K562 (cell line): ENCODE data around the gene PPIL6. TPM values are rescaled to one million over a fixed set of nuclear protein-coding genes. Genes with fewer than 3 reads are reported as not detected.
A peak's percentile ranks its signal among the peaks of the same experiment; 100 is the strongest.

Experiments
- ATF4 ChIP-seq: fragments of 450-650 bp; formaldehyde crosslinking; IDR thresholded peaks from 2 replicates; pipeline ENCODE4 v1.4.0; 2022; ENCODE audit warnings: mild to moderate bottlenecking, moderate library complexity
- CBX3 ChIP-seq, 2 experiments: IDR thresholded peaks; 1 replicate in 1 of 2; 2 replicates in 1 of 2; pipeline ENCODE4 v1.6.1; 2012; ENCODE audit warnings: inconsistent platforms in 2 of 2, low read length in 2 of 2, borderline replicate concordance in 1 of 2, control low read depth in 1 of 2
- FOXA1 ChIP-seq: fragments of 450-650 bp; IDR thresholded peaks from 2 replicates; pipeline ENCODE4 v1.6.1; 2016; ENCODE audit warnings: mild to moderate bottlenecking, borderline replicate concordance
- GABPB1 ChIP-seq: sonication (generic); formaldehyde crosslinking; IDR thresholded peaks from 2 replicates; pipeline ENCODE4 v1.8.0; 2022; ENCODE audit warnings: mild to moderate bottlenecking, missing genetic modification reagents
- JUNB ChIP-seq: fragments of 450-650 bp; formaldehyde crosslinking; conservative IDR thresholded peaks from 2 replicates; pipeline ENCODE4 v1.4.0; 2020; ENCODE audit warnings: mild to moderate bottlenecking
- MAFG ChIP-seq: fragments of 450-650 bp; conservative IDR thresholded peaks from 2 replicates; pipeline ENCODE4 v1.6.1; 2016; ENCODE audit warnings: missing genetic modification characterization, missing compliant biosample characterization
- MAFK ChIP-seq: IDR thresholded peaks from 2 replicates; pipeline ENCODE4 v1.6.1; 2011; ENCODE audit warnings: low read length, improper control_type of control experiment
- MAX ChIP-seq: sonication (generic); formaldehyde crosslinking; IDR thresholded peaks from 2 replicates; pipeline ENCODE4 v1.9.0; 2022; ENCODE audit warnings: mild to moderate bottlenecking, missing genetic modification reagents
- MTA2 ChIP-seq: fragments of 450-650 bp; IDR thresholded peaks from 2 replicates; pipeline ENCODE4 v1.6.1; 2016; ENCODE audit warnings: low read depth
- NR2C2 ChIP-seq, 2 experiments: fragments of 200-800 bp in 1 of 2; sonication (Bioruptor generic) in 1 of 2; sonication (generic) in 1 of 2; formaldehyde crosslinking in 1 of 2; IDR thresholded peaks; 2 replicates each; pipeline versions ENCODE4 v1.6.1 to v1.8.0; 2016 to 2022; ENCODE audit warnings: mild to moderate bottlenecking in 1 of 2, missing compliant biosample characterization in 1 of 2, missing genetic modification characterization in 1 of 2, missing genetic modification reagents in 1 of 2
- PHB ChIP-seq: fragments of 250-450 bp; sonication (Bioruptor Pico); IDR thresholded peaks from 2 replicates; pipeline ENCODE4 v1.5.0; 2021
- POLR2A ChIP-seq: fragments of 450-650 bp; conservative IDR thresholded peaks from 2 replicates; pipeline ENCODE4 v1.6.1; 2016
- RHOXF2B ChIP-seq: fragments of 250-450 bp; sonication (Bioruptor Pico); conservative IDR thresholded peaks from 2 replicates; pipeline ENCODE4 v1.5.1; 2021
- SAP30 ChIP-seq: fragments of 200-600 bp; sonication (generic); IDR thresholded peaks from 2 replicates; pipeline ENCODE4 v1.6.1; 2012; ENCODE audit warnings: borderline replicate concordance, low read depth, mild to moderate bottlenecking, moderate library complexity, low read length, control low read depth, inconsistent platforms; ENCODE audit not compliant: insufficient read depth, poor library complexity, severe bottlenecking
- SMC3 ChIP-seq: conservative IDR thresholded peaks from 2 replicates; pipeline ENCODE4 v1.6.1; 2011; ENCODE audit warnings: low read depth, low read length, improper control_type of control experiment; ENCODE audit not compliant: insufficient read depth
- SUPT5H ChIP-seq: fragments of 450-650 bp; IDR thresholded peaks from 2 replicates; pipeline ENCODE4 v1.6.1; 2016
- TCF7L2 ChIP-seq: fragments of 150-350 bp; IDR thresholded peaks from 2 replicates; pipeline ENCODE4 v1.6.1; 2016; ENCODE audit warnings: low read depth, mild to moderate bottlenecking, low read length, moderate library complexity
- ZBTB11 ChIP-seq, 3 experiments: fragments of 200-800 bp in 1 of 3; fragments of 250-450 bp in 1 of 3; fragments of 450-650 bp in 1 of 3; sonication (Bioruptor Pico) in 1 of 3; sonication (Bioruptor generic) in 1 of 3; formaldehyde crosslinking in 1 of 3; IDR thresholded peaks; 2 replicates each; pipeline versions ENCODE4 v1.6.1 to v1.8.0; 2016 to 2022; ENCODE audit warnings: mild to moderate bottlenecking in 2 of 3, missing genetic modification characterization in 2 of 3, missing compliant biosample characterization in 1 of 3, moderate library complexity in 1 of 3
- ZFX ChIP-seq: sonication (generic); formaldehyde crosslinking; IDR thresholded peaks from 2 replicates; pipeline ENCODE4 v1.8.0; 2022; ENCODE audit warnings: mild to moderate bottlenecking, missing genetic modification reagents, moderate library complexity
- ZNF124 ChIP-seq: sonication (generic); formaldehyde crosslinking; IDR thresholded peaks from 2 replicates; pipeline ENCODE4 v1.8.1; 2022; ENCODE audit warnings: missing genetic modification reagents
- ZNF175 ChIP-seq: fragments of 200-800 bp; sonication (Bioruptor generic); IDR thresholded peaks from 2 replicates; pipeline ENCODE4 v1.6.1; 2016; ENCODE audit warnings: low read depth, mild to moderate bottlenecking, missing genetic modification characterization, missing compliant biosample characterization
- ZNF507 ChIP-seq: conservative IDR thresholded peaks from 2 replicates; pipeline ENCODE4 v1.6.1; 2017; ENCODE audit warnings: missing genetic modification characterization, missing compliant biosample characterization
- ZNF586 ChIP-seq: fragments of 450-650 bp; formaldehyde crosslinking; conservative IDR thresholded peaks from 2 replicates; pipeline ENCODE4 v1.4.0; 2020; ENCODE audit warnings: mild to moderate bottlenecking, moderate library complexity
- ZNF644 ChIP-seq: fragments of 200-800 bp; sonication (Bioruptor generic); IDR thresholded peaks from 2 replicates; pipeline ENCODE4 v1.6.1; 2016; ENCODE audit warnings: low read depth, missing genetic modification characterization, missing compliant biosample characterization
- polyA plus RNA-seq, 8 experiments: library from polyadenylated mRNA; depleted of rRNA in 4 of 8; stranded (reverse) in 5 of 8; unstranded in 3 of 8; fragments of >200 nt; fragmentation: Nextera tagmentation in 2 of 8; fragmentation: Illumina TruSeq in 1 of 8; extraction: Ambion mirVana in 2 of 8; extraction: Trizol in 1 of 8; gene quantifications; 2 replicates each; pipeline versions ENCODE4 v1.2.1 to v1.2.3, GENCODE V29; 2011 to 2014; ENCODE audit warnings: inconsistent platforms in 1 of 8, missing spikeins in 1 of 8
- total RNA-seq, 7 experiments: library from RNA; depleted of rRNA in 6 of 7; stranded (reverse); fragments of >200 nt in 6 of 7; fragmentation: Illumina TruSeq in 2 of 7; extraction: Trizol in 2 of 7; gene quantifications; 2 replicates each; pipeline versions ENCODE4 v1.2.1 to v1.2.3, GENCODE V29; 2011 to 2021; ENCODE audit warnings: low replicate concordance in 1 of 7

PPIL6 gene
- total and polyA plus RNA-seq, 9 of the 15 experiments (the other 6 are each of a cell fraction or from before 2014, with no cell fraction given): 0.03 to 0.98 (median 0.41) TPM; not detected in 1

GRCh38 chr6:109440331-109441068, at the start of gene PPIL6, which contains the start of gene SMPD2 (continued):
- TF ChIP-seq CBX3 (IDR thresholded peaks at IDR 0.05; ENCODE audit: borderline replicate concordance in 1 of 2, low read length in 2 of 2) (peak in 1 of 2 experiments; percentile 25; a peak in 1 of 3 replicates), SMC3 (no peak), FOXA1 (no peak), ATF4 (CRISPR knock-in tag) (peak; percentile 78), ZNF507 (no peak), SUPT5H (peak; percentile 57), ZNF586 (no peak), ZFX (CRISPR knock-in tag) (peak; percentile 96), MAFK (no peak), TCF7L2 (no peak), ZNF175 (CRISPR knock-in tag) (peak; percentile 81; the same call in 1 of the 2 replicates), SAP30 (peak; percentile 87), GABPB1 (0 out of 2 replicates have a peak, but pooled peaks have one; percentile 13), JUNB (CRISPR knock-in tag) (no peak), NR2C2 (CRISPR knock-in tag; IDR thresholded peaks at IDR 0.05) (0 out of 2 replicates have a peak, but pooled peaks have one; percentile 34), NR2C2 (tag; IDR thresholded peaks at IDR 0.05) (peak; percentile 96), ZNF124 (CRISPR knock-in tag) (0 out of 2 replicates have a peak, but pooled peaks have one; percentile 16), RHOXF2B (CRISPR knock-in tag) (0 out of 2 replicates have a peak, but pooled peaks have one; percentile 43), PHB (CRISPR knock-in tag) (no peak), MTA2 (no peak), ZBTB11 (CRISPR knock-in tag; IDR thresholded peaks at IDR 0.05) (peak in 1 of 3 experiments; percentile 65; a peak in 1 of 6 replicates), POLR2A (peak; percentile 75), MAX (CRISPR knock-in tag) (peak; percentile 90), ZNF644 (tag) (peak; percentile 47; the same call in 1 of the 2 replicates), MAFG (no peak)
